GM12878 (cell line): ENCODE measurements around the gene TARBP1. TPM values are rescaled to one million over a fixed set of nuclear protein-coding genes. Genes with fewer than 3 reads are reported as not detected.

ENCODE experiments used
- ATAC-seq: fragments of 200-7000 bp; cut with Tn5 transposase; 3 replicates; pipeline ENCODE4 v1.9.1; 2020; ENCODE audit warnings: mild to moderate bottlenecking, moderate library complexity
- BruUV-seq: library from RNA; stranded (reverse); fragments of 400-500 nt; replicated peaks from 2 replicates; lab custom pipeline; 2021; lab: Mats Ljungman, UMichigan
- CTCF ChIA-PET: fragments of 300-600 bp; sonication (Branson Sonifier 250); formaldehyde crosslinking; extraction: SDS; loops from one replicate; lab custom pipeline; 2021; ENCODE audit warnings: inconsistent platforms; lab: Yijun Ruan, JAX
- POLR2A ChIA-PET: fragments of 350-600 bp; formaldehyde crosslinking; extraction: SDS; loops from one replicate; lab custom pipeline; 2021; ENCODE audit warnings: inconsistent platforms; lab: Charles Lee
- RAD21 ChIA-PET: fragments of 300-600 bp; sonication (Branson Sonifier 250); formaldehyde crosslinking; loops from one replicate; lab custom pipeline; 2023; ENCODE audit warnings: antibody characterized with exemption; ENCODE audit not compliant: unreplicated experiment; lab: Charles Lee
- SMC1A ChIA-PET: fragments of 300-600 bp; sonication (Branson Sonifier 250); formaldehyde crosslinking; loops from one replicate; lab custom pipeline; 2023; ENCODE audit not compliant: unreplicated experiment, uncharacterized antibody; lab: Charles Lee
- DNase-seq: peaks from one replicate; pipeline ENCODE4 v3.0.0-alpha.2; 2011; ENCODE audit warnings: low read depth, low spot score
- FAIRE-seq: peaks from 3 replicates; lab custom pipeline; 2011; peaks lifted over from hg19 to GRCh38; lab: Jason Lieb, UNC
- H2AFZ ChIP-seq: 2 replicates; pipeline ENCODE4 v1.6.0; 2011; ENCODE audit warnings: low read depth, low read length, control low read depth; ENCODE audit not compliant: control insufficient read depth
- H3K27ac ChIP-seq: 2 replicates; pipeline ENCODE4 v1.5.1; 2011; ENCODE audit warnings: control low read depth; ENCODE audit not compliant: control insufficient read depth, insufficient read depth
- H3K27me3 ChIP-seq, 2 experiments: replicated peaks in 1 of 2; 2 replicates each; pipeline versions ENCODE4 v1.6.0 to v1.6.1; 2011; ENCODE audit warnings: low read length in 1 of 2; ENCODE audit not compliant: control insufficient read depth in 2 of 2, insufficient read depth in 2 of 2
- H3K36me3 ChIP-seq, 2 experiments: 2 replicates each; pipeline ENCODE4 v1.5.1; 2011; ENCODE audit warnings: low read length in 1 of 2; ENCODE audit not compliant: control insufficient read depth in 2 of 2, insufficient read depth in 2 of 2
- H3K4me1 ChIP-seq: 2 replicates; pipeline ENCODE4 v1.6.1; 2011; ENCODE audit warnings: mild to moderate bottlenecking, low read length, moderate library complexity, mixed read lengths; ENCODE audit not compliant: control insufficient read depth, insufficient read depth
- H3K4me2 ChIP-seq: 2 replicates; pipeline ENCODE4 v1.6.0; 2011; ENCODE audit warnings: control low read depth; ENCODE audit not compliant: control insufficient read depth, insufficient read depth
- H3K4me3 ChIP-seq: fragments of 200-600 bp; sonication (generic); 2 replicates; pipeline ENCODE4 v1.5.1; 2016
- H3K79me2 ChIP-seq: 2 replicates; pipeline ENCODE4 v1.6.0; 2011; ENCODE audit warnings: low read length; ENCODE audit not compliant: control insufficient read depth, insufficient read depth
- H3K9ac ChIP-seq: 2 replicates; pipeline ENCODE4 v1.8.0; 2011; ENCODE audit warnings: low read length, control low read depth, mixed read lengths; ENCODE audit not compliant: control insufficient read depth, insufficient read depth
- H3K9me3 ChIP-seq: replicated peaks from 3 replicates; pipeline ENCODE4 v1.5.1; 2011; ENCODE audit warnings: mild to moderate bottlenecking, low read length; ENCODE audit not compliant: control insufficient read depth, insufficient read depth
- H4K20me1 ChIP-seq: 2 replicates; pipeline ENCODE4 v1.6.0; 2011; ENCODE audit not compliant: control insufficient read depth, insufficient read depth
- CBX5 ChIP-seq: sonication (generic); IDR thresholded peaks from 2 replicates; pipeline ENCODE4 v1.6.1; 2016; ENCODE audit warnings: low read depth, moderate library complexity, mild to moderate bottlenecking, inconsistent platforms
- KAT2A ChIP-seq: conservative IDR thresholded peaks from 2 replicates; pipeline ENCODE4 v1.6.1; 2011; ENCODE audit warnings: low read depth, low read length; ENCODE audit not compliant: control insufficient read depth
- MTA3 ChIP-seq: IDR thresholded peaks from 2 replicates; pipeline ENCODE4 v1.6.1; 2012; ENCODE audit warnings: low read length, inconsistent platforms, borderline replicate concordance
- SPI1 ChIP-seq: IDR thresholded peaks from 2 replicates; pipeline ENCODE4 v1.6.1; 2011; ENCODE audit warnings: low read depth, mild to moderate bottlenecking, low read length, moderate library complexity, borderline replicate concordance; ENCODE audit not compliant: insufficient read depth
- TARDBP ChIP-seq: IDR thresholded peaks from 2 replicates; pipeline ENCODE4 v1.6.1; 2016; ENCODE audit warnings: borderline replicate concordance
- TBL1XR1 ChIP-seq: IDR thresholded peaks from 2 replicates; pipeline ENCODE4 v1.6.1; 2012; ENCODE audit warnings: low read depth, low read length, improper control_type of control experiment
- TCF12 ChIP-seq: IDR thresholded peaks from 2 replicates; pipeline ENCODE4 v1.6.1; 2011; ENCODE audit warnings: low read depth, mild to moderate bottlenecking, low read length
- in situ Hi-C: fragments of 300-500 bp; cut with MboI; formaldehyde crosslinking; loops from 9 replicates; pipeline ENCODE4 v1.14.3; 2018; ENCODE audit warnings: mixed read lengths
- intact Hi-C: fragments of 100-400 bp; cut with micrococcal nuclease; formaldehyde crosslinking; loops from one replicate; pipeline ENCODE4 v1.14.2; 2022; ENCODE audit not compliant: unreplicated experiment
- polyA plus RNA-seq, 11 experiments: library from polyadenylated mRNA; depleted of rRNA in 4 of 11; unstranded in 6 of 11; stranded (reverse) in 5 of 11; fragments of >200 nt; fragmentation: Nextera tagmentation in 4 of 11; fragmentation: Illumina TruSeq in 1 of 11; extraction: Ambion mirVana in 4 of 11; extraction: Trizol in 1 of 11; gene quantifications; 1 replicate in 1 of 11; 2 replicates in 10 of 11; pipeline versions ENCODE4 v1.2.1 to v1.2.3, GENCODE V29; 2011 to 2016; ENCODE audit warnings: inconsistent platforms in 2 of 11, missing spikeins in 2 of 11, low read depth in 1 of 11
- total RNA-seq, 4 experiments: library from RNA; depleted of rRNA in 3 of 4; stranded (reverse); fragments of >200 nt in 3 of 4; fragmentation: Illumina TruSeq in 1 of 4; extraction: Trizol in 1 of 4; gene quantifications; 2 replicates each; pipeline versions ENCODE4 v1.2.1 to v1.2.3, GENCODE V29; 2013 to 2021
- TF ChIP-seq, protein P1 (sequence below): fragments of 450-650 bp; IDR thresholded peaks from 2 replicates; pipeline ENCODE4 v1.6.1; 2016; ENCODE audit warnings: mild to moderate bottlenecking, moderate library complexity, borderline replicate concordance
- TF ChIP-seq, protein P2 (sequence below): fragments of 450-650 bp; IDR thresholded peaks from 2 replicates; pipeline ENCODE4 v1.6.1; 2017; ENCODE audit warnings: borderline replicate concordance

The TARBP1 gene
- total and polyA plus RNA-seq, 10 of the 15 experiments (the other 5 are each of a cell fraction or from before 2014, with no cell fraction given): 10.8 to 94.4 (median 35.3) TPM

DNA sequence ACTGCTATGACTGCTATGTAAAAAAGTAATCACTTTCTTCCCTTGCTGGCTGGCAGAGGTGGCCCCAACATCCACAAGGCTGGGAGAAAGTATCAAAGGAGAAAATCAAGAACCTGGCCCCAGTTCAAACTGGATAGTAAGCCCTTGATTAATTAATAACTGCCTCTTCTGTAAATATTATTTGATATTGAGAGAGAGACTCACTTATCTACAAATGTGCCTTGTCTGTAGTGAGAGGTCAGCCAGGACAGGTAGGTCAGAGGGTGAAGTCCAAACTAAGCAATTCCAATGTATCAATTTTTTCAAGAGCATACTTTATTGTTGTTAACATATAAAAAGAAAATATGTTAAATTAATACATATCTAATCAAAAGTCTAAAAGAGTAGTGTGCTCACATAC, 23.8 kb upstream of the TARBP1 start:
- Histone ChIP-seq H3K27me3 (no peaks in the 10 kb centered on the region), H3K9me3 (peaks cover 6% of the 10 kb centered on the region; the same call in 2 of the 3 replicates), H4K20me1 (no peaks in the 10 kb centered on the region), H2AFZ (no peak overlapping the region), H3K79me2 (no peaks in the 10 kb centered on the region), H3K36me3 (no peaks in the 10 kb centered on the region), H3K9ac (no peak overlapping the region), H3K4me2 (no peak overlapping the region), H3K27ac (no peak overlapping the region), H3K4me1 (peaks cover 30% of the 10 kb centered on the region), H3K4me3 (no peak overlapping the region)
- ChIA-PET RAD21 (no interaction called here), SMC1A (interaction anchor here (0.7 to 1.9 kb wide), 3 partner anchors 95 to 424 kb away, joined by 3 to 6 read pairs (median 3); no protein-coding TSS in a partner anchor), POLR2A (no interaction called here), CTCF (interaction anchor here (1.6 to 2.7 kb wide), 2 partner anchors 16 to 581 kb away, joined by 4 to 10 read pairs; no protein-coding TSS in a partner anchor)
- no peak for DNase-seq
- TF ChIP-seq, protein P1, sequence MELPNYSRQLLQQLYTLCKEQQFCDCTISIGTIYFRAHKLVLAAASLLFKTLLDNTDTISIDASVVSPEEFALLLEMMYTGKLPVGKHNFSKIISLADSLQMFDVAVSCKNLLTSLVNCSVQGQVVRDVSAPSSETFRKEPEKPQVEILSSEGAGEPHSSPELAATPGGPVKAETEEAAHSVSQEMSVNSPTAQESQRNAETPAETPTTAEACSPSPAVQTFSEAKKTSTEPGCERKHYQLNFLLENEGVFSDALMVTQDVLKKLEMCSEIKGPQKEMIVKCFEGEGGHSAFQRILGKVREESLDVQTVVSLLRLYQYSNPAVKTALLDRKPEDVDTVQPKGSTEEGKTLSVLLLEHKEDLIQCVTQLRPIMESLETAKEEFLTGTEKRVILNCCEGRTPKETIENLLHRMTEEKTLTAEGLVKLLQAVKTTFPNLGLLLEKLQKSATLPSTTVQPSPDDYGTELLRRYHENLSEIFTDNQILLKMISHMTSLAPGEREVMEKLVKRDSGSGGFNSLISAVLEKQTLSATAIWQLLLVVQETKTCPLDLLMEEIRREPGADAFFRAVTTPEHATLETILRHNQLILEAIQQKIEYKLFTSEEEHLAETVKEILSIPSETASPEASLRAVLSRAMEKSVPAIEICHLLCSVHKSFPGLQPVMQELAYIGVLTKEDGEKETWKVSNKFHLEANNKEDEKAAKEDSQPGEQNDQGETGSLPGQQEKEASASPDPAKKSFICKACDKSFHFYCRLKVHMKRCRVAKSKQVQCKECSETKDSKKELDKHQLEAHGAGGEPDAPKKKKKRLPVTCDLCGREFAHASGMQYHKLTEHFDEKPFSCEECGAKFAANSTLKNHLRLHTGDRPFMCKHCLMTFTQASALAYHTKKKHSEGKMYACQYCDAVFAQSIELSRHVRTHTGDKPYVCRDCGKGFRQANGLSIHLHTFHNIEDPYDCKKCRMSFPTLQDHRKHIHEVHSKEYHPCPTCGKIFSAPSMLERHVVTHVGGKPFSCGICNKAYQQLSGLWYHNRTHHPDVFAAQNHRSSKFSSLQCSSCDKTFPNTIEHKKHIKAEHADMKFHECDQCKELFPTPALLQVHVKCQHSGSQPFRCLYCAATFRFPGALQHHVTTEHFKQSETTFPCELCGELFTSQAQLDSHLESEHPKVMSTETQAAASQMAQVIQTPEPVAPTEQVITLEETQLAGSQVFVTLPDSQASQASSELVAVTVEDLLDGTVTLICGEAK: no peak
- TF ChIP-seq KAT2A (no peak), MTA3 (no peak), TARDBP (no peak), TBL1XR1 (no peak), TCF12 (no peak), SPI1 (no peak), CBX5 (no peak)
- TF ChIP-seq, protein P2, sequence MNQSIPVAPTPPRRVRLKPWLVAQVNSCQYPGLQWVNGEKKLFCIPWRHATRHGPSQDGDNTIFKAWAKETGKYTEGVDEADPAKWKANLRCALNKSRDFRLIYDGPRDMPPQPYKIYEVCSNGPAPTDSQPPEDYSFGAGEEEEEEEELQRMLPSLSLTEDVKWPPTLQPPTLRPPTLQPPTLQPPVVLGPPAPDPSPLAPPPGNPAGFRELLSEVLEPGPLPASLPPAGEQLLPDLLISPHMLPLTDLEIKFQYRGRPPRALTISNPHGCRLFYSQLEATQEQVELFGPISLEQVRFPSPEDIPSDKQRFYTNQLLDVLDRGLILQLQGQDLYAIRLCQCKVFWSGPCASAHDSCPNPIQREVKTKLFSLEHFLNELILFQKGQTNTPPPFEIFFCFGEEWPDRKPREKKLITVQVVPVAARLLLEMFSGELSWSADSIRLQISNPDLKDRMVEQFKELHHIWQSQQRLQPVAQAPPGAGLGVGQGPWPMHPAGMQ: no peak
- no peak for ATAC-seq
- intact Hi-C loops: no loop called here
- no peak for FAIRE-seq
- BruUV-seq: no TSS peak
- in situ Hi-C loops: loop anchor here (5.0 kb wide), 1 partner anchor 340 kb away; no protein-coding TSS in a partner anchor
